Left ventricle myocardium inferior (tissue), 1 donor: ENCODE data around the gene IGLON5. TPM values are rescaled to one million over a fixed set of nuclear protein-coding genes. Genes with fewer than 3 reads are reported as not detected.

Experiments
- DNase-seq: peaks from one replicate; pipeline ENCODE4 v3.0.0-alpha.2; 2020
- H3K27ac ChIP-seq: fragments of 200-600 bp; replicated peaks from 2 replicates; pipeline ENCODE4 v1.8.0; 2021
- H3K27me3 ChIP-seq: fragments of 200-600 bp; 2 replicates; pipeline ENCODE4 v1.8.0; 2021; ENCODE audit warnings: low read depth
- H3K36me3 ChIP-seq: fragments of 200-600 bp; 2 replicates; pipeline ENCODE4 v1.8.0; 2021
- H3K4me1 ChIP-seq: fragments of 200-600 bp; 2 replicates; pipeline ENCODE4 v1.8.0; 2021
- H3K4me3 ChIP-seq: fragments of 200-600 bp; 2 replicates; pipeline ENCODE4 v1.8.0; 2021; ENCODE audit warnings: mild to moderate bottlenecking, moderate library complexity
- H3K9me3 ChIP-seq: fragments of 200-600 bp; replicated peaks from 2 replicates; pipeline ENCODE4 v1.8.0; 2021
- intact Hi-C: fragments of 100-400 bp; cut with micrococcal nuclease; formaldehyde crosslinking; loops from one replicate; pipeline ENCODE4 v1.11.0; 2022
- total RNA-seq: library from RNA; stranded (reverse); fragmentation: NEBNext Ultra II Directional; extraction: Animal tissue kit (Norgen Biotek cat#: 25700); gene quantifications from one replicate; pipeline ENCODE4 v1.2.1, GENCODE V29; 2021
- TF ChIP-seq, protein P1 (sequence below): fragments of 200-600 bp; IDR thresholded peaks from 2 replicates; pipeline ENCODE4 v1.8.0; 2021; ENCODE audit warnings: antibody characterized with exemption, mild to moderate bottlenecking, borderline replicate concordance
- donor health status: DM: no; HTN: yes; CAD: no; lungs with severe emphysema.

Gene IGLON5
- total RNA-seq, 1 donor from 2014 or later, result not detected

DNA sequence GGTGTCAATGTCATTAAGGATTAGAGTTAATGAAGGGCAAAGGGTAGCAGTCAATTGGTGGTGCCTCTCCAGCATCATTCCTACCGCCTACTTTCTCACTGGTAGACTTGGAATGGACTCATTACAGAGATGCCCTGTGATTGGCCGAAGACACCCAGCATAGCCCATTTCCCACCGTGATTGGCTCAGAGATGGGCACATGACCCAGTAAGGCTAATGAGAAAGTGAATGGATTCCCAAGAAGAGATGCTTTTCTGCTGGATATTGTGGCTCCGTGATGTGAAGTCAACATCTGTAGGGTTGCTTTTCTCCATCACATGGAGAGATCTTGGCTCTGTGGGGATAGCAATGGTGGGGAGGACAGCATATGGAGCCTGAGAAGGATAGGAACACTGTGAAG, 18.9 kb downstream of the IGLON5 start:
- Histone ChIP-seq H3K9me3 (peaks cover 5% of the 10 kb centered on the region), H3K27me3 (peaks cover 72% of the 10 kb centered on the region), H3K4me1 (peaks cover 14% of the 10 kb centered on the region), H3K36me3 (no peaks in the 10 kb centered on the region), H3K27ac (no peak overlapping the region), H3K4me3 (no peak overlapping the region)
- no peak for DNase-seq
- intact Hi-C loops, result no loop called here
- TF ChIP-seq, protein P1, sequence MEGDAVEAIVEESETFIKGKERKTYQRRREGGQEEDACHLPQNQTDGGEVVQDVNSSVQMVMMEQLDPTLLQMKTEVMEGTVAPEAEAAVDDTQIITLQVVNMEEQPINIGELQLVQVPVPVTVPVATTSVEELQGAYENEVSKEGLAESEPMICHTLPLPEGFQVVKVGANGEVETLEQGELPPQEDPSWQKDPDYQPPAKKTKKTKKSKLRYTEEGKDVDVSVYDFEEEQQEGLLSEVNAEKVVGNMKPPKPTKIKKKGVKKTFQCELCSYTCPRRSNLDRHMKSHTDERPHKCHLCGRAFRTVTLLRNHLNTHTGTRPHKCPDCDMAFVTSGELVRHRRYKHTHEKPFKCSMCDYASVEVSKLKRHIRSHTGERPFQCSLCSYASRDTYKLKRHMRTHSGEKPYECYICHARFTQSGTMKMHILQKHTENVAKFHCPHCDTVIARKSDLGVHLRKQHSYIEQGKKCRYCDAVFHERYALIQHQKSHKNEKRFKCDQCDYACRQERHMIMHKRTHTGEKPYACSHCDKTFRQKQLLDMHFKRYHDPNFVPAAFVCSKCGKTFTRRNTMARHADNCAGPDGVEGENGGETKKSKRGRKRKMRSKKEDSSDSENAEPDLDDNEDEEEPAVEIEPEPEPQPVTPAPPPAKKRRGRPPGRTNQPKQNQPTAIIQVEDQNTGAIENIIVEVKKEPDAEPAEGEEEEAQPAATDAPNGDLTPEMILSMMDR, result no peak

DNA sequence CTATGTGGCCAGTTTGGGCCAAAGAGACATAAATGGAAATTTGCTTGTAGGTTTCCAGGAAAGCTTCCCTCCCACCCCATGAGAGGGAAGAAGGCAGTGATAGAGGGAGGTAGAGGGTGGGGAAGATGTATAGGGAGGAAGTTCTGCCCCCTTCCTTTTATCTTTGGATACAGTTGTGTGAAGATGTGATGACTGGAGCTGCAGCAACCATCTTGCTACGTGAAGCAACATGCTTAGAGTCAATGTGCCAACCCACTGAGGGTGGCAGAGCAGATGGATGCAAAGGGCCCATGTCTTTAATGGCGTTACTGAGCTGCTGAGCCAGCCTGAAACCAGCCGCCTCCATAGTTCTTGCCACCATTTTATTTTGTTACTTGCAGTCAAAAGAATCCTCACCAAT, 19.7 kb downstream of the IGLON5 start:
- no peaks in the 10 kb centered on the region for H3K36me3 ChIP-seq
- H3K27me3 ChIP-seq, result peaks cover 64% of the 10 kb centered on the region
- no peak overlapping the region for H3K27ac ChIP-seq
- peaks cover 5% of the 10 kb centered on the region for H3K9me3 ChIP-seq
- no peak overlapping the region for H3K4me3 ChIP-seq
- TF ChIP-seq, protein P1, result no peak
- intact Hi-C loops, result no loop called here
- peaks cover 14% of the 10 kb centered on the region for H3K4me1 ChIP-seq
- DNase-seq, result no peak

DNA sequence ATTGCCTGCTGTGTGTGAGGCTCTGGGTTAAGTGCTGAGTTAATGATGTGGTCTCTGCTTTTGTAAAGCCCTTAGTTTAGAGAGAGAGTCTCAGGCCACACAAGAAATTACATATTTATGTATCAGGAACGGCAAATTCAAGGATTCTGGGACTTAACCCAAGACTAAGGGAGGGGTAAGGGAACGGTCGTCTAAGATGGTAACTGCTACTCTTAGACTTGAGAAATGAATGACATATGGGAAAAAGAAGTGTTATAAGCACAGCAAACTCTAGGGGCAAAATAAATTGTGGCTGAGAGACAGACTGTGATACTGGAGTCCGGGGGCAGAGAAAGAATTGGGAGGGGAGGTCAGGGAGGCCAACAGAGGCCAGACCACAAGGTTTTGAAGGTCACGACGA, 20.3 kb downstream of the IGLON5 start:
- Histone ChIP-seq H3K36me3 (no peaks in the 10 kb centered on the region), H3K27me3 (peaks cover 59% of the 10 kb centered on the region), H3K4me1 (peaks cover 14% of the 10 kb centered on the region), H3K9me3 (peaks cover 5% of the 10 kb centered on the region), H3K4me3 (no peak overlapping the region), H3K27ac (no peak overlapping the region)
- TF ChIP-seq, protein P1, result no peak
- intact Hi-C loops, result no loop called here
- no peak for DNase-seq

DNA sequence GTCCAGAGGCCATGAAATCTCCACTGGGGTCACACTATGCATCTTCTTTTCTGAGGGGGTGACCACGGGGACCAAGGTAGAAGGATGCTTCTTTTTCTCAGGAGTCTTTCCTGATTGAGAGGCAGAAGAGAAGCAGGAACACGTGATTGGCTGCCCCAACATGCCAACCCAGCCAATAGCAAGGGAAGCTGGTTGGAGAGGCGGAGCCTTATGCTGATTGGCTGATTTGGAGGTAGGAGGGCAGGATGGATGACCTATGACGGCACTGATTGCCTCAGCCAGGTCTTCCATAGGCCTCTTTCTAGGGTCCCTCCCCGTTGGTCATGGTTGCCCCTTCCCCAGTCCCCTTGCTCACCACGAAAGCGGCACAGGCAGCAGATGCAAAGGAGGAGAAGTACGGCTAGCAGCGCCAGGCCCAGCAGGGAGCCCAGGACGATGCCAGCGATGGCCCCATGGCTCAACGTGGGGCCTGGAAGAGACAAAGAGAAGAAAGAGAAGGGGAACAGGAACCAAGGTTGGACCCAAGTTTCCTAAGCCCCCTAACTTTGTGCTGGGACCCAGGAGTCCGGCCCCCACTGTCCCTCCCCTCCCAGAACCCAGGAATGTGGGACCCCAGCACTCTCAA, 22.5 kb downstream of the IGLON5 start:
- peaks cover 5% of the 10 kb centered on the region for H3K9me3 ChIP-seq
- H3K27ac ChIP-seq, result no peak overlapping the region
- DNase-seq, result no peak
- peaks cover 36% of the 10 kb centered on the region for H3K27me3 ChIP-seq
- intact Hi-C loops, result no loop called here
- H3K4me1 ChIP-seq, result peaks cover 5% of the 10 kb centered on the region
- TF ChIP-seq, protein P1, result no peak
- H3K4me3 ChIP-seq, result no peak overlapping the region
- H3K36me3 ChIP-seq, result no peaks in the 10 kb centered on the region

DNA sequence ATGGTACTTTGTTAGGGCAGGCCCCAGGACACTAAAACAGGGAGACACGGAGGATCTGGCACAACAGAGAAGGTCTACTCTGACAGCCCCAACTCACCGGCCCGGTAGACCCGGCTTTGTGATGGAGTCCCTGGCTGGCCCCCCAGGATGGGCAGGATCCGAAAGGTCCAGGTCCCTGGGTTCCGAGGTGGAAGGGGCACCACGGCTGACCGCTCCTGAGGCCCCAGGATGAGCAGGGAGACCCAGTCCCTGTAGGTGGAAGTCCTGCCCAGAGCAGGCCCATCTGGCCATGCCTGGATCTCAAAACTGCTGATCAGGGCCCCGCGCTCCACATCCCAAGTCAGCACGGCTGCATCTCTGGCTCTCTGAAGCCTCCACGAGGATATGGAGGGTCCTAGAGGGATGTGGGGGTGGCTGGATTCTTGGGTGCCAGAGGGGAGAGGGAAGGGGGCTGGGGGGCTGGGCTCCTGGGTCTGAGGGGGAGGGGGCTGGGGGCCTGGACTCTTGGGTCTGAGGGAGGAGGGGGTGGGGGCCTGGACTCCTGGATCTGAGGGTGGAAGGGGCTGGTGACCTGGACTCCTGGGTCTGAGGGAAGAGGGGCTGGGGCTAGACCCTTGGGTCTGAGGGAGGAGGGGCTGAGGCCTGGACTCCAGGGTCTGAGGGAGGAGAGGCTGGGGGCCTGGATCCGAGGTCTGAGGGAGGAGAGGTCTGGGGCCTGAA, 25.9 kb downstream of the IGLON5 start:
- Histone ChIP-seq H3K4me3 (no peak overlapping the region), H3K27me3 (peaks cover 3% of the 10 kb centered on the region), H3K9me3 (no peaks in the 10 kb centered on the region), H3K4me1 (peaks cover 20% of the 10 kb centered on the region), H3K36me3 (no peaks in the 10 kb centered on the region), H3K27ac (no peak overlapping the region)
- intact Hi-C loops, result no loop called here
- DNase-seq, result no peak
- TF ChIP-seq, protein P1, result no peak
